Inflammatory macrophage (primary cell): Measurements from ENCODE around the gene NDUFAF5.

Experiments
- DNase-seq, 2 donors: peaks; one replicate each; pipeline ENCODE4 v3.0.0-alpha.2; 2020 to 2022

NDUFAF5 gene

GRCh38 chr20:13778827-13779226, 6.0 kb upstream of the NDUFAF5 start:
- no peak for DNase-seq

DNA sequence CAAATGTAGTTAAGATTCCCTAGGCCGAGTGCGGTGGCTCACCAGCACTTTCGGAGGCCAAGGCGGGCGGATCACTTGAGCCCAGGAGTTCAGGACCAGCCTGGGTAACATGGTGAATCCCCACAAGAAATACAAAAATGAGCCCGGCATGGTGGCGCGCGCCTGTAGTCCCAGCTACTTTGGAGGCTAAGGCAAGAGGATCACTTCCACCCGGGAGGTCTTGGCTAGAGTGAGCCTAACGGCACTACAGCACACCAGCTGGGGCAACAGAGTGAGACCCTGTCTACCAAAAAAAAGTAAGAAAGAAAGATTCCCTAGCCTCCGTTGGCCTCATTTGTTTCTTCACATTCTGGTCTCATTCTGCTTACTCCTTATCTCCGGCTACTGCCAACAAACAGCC, 1.3 kb upstream of the NDUFAF5 start:
- DNase-seq = no peak

GRCh38 chr20:13784271-13784892, 446 bp upstream of the NDUFAF5 start:
- DNase-seq = no peak

DNA sequence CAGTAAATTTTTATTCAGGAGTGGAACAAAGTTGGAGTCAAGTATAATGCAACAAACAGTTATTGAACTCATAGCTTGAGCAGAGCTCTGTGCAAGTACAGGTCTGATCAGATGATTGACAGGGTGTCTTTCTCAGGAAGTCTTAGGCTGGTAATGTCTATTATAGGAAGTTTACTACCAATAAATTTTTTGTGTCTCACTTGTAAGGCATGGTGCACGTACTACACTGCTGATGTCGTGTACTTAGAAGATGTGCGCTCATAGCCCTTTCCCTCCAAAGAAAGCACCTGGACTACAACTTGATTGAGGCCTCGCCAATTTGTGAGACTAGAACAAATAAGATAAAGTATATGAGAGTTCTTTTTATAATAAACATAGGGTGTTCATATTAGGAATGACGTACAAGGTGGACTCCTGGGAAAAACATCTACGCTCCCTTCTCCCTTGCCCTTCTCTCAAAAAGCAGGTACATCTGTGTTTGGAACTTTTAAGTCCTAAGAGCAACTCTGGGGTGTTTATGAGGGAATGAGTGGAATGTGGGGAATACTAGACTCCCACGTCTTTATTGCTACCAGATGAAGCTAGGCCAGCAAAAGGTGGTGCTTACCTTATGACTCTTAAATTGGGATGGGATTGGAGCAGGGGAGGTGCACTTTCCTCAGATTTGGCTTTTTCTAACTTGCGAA, 1.5 kb downstream of the NDUFAF5 start:
- no peak for DNase-seq

- DNase-seq = peak in 1 of 2 donors; percentile 29
Measured at GRCh38 chr20:13788167-13788834, 3.5 kb downstream of the NDUFAF5 start.

DNA sequence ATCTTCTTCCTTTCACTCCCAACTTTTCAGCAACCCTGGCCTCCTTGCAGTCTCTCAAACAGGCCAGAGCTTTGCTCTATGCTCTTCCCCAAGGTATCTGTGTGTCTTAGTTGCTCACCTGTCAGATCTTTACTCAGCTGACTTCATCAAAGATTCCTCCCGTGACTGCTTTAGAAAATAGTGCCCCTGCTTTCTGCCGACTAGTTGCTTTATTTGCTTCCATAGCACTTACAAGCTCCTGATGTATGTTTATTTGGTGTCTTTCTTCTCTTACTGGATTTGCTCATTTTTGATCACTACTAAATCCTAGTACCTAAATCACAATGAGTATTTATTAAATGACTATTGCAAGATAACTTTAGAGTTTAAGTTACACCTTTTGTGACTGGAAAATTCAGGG, 5.9 kb downstream of the NDUFAF5 start:
- DNase-seq = no peak

GRCh38 chr20:13791540-13792459, 7.0 kb downstream of the NDUFAF5 start:
- no peak for DNase-seq

GRCh38 chr20:13793001-13793400, 8.2 kb downstream of the NDUFAF5 start:
- DNase-seq = no peak

DNA sequence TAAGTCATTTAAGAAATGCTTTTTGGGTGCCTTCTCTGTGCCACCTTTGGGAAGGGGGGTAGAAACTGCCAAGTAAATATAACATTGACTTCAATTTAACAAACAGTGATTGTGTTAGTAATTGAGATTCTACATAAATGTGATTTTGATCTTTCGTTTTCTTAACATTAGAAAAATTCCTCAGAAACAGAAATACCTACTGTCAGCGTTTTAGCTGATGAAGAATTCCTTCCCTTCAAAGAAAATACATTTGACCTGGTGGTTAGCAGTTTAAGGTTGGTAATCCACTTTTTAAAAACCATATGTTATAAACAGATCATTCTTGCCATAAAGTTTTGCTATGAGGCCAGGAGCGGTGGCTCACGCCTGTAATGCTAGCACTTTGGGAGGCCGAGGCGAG, 9.8 kb downstream of the NDUFAF5 start:
- DNase-seq = no peak

DNA sequence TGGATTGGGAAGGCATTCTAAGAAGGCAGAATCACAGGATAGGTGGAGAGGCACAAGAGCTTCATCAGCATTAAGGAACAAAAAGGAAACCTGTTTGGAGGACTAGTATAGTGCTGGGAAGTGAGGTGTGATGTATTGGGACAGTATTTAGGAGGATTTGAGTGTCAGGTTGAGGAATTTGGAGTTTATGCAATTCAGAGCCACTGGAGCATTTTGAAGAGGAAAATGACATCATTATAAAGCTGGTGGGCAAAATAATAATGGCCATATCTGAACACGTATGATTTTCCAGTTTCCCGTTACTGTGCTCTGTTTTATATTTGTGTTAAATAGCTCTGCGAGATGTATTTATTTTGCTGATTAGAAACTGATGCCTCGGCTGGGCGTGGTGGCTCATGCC, 14.2 kb downstream of the NDUFAF5 start:
- no peak for DNase-seq

DNA sequence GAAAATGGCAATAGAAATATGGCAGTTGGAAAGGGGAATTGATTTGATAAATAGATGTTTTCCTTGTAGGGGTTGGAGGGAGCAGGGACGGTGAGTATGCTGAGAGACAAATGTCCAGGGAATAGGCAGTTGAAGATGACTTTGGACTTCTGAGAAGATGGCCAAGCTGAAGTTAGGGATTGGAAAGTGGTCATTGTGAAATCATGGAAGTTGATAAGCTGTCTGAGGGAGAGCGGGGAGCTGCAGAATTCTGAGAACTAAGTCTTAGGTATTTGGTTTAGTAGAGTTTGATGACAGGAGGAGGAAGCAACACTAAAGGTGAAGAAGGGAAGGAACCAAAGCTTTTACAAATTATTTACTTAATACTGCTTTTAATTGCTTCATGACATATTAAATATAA, 15.1 kb downstream of the NDUFAF5 start:
- no peak for DNase-seq

- no peak for DNase-seq
Measured at GRCh38 chr20:13800728-13801134, 15.9 kb downstream of the NDUFAF5 start.

GRCh38 chr20:13809373-13809772, 24.5 kb downstream of the NDUFAF5 start:
- DNase-seq = no peak

- DNase-seq = no peak
Measured at GRCh38 chr20:13809855-13810254, 25.0 kb downstream of the NDUFAF5 start.

DNA sequence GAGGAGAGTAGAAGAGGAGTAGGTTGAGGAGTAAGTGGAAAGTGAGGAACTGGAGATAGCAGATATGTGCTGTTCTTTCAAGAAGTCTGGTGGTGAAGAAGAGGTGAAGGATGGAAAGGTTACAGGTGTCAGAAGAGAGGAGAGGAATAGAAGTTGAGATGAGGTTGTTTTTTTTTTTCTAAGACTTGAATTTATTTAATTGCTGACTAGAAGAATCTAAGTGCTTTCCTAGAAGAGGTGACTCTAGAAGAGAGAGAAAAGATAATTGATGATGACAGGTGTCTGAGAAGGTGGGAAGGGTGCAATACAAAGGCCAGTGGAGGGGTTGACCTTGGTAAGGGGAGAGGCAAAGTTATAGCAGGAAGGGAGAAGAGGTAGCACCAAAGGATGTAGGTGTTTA, 25.6 kb downstream of the NDUFAF5 start:
- DNase-seq = no peak

- DNase-seq = no peak
Measured at GRCh38 chr20:13813910-13814309, 29.1 kb downstream of the NDUFAF5 start.

- no peak for DNase-seq
Measured at GRCh38 chr20:13814672-13815071, 29.8 kb downstream of the NDUFAF5 start.

DNA sequence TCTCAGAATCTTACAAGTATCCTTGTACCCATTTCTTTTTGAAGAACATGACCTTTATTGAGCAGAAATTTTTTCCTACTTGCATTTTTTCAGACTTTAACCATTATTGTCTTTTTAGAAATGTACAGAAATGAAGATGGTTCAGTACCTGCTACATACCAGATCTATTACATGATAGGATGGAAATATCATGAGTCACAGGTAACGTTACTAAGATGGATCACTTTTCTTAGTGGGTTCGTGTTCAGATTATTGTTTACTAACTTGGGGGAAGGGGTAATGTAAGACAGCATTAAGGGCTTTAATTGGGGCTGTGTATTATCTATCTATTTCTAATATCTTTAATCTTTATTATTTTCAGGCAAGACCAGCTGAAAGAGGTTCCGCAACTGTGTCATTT, 31.9 kb downstream of the NDUFAF5 start:
- no peak for DNase-seq

DNA sequence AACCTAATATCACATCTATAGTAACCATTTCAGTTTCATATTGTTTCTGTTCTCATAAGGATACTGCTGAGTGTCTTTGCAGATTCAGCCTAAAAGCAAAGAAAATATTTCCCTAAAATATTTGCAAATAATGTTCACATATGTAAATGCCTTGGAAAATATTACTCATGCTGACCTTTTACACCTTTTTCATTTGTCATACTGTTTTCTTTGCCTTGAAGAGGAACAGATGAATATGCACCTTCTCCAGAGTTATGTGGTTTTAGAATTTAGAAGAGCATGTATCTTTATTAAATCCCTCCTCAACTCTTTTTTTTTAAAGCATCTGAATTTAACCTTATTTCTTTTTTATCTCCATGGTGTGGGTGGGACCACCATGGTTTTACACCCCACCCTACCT, 32.5 kb downstream of the NDUFAF5 start:
- DNase-seq = no peak

DNA sequence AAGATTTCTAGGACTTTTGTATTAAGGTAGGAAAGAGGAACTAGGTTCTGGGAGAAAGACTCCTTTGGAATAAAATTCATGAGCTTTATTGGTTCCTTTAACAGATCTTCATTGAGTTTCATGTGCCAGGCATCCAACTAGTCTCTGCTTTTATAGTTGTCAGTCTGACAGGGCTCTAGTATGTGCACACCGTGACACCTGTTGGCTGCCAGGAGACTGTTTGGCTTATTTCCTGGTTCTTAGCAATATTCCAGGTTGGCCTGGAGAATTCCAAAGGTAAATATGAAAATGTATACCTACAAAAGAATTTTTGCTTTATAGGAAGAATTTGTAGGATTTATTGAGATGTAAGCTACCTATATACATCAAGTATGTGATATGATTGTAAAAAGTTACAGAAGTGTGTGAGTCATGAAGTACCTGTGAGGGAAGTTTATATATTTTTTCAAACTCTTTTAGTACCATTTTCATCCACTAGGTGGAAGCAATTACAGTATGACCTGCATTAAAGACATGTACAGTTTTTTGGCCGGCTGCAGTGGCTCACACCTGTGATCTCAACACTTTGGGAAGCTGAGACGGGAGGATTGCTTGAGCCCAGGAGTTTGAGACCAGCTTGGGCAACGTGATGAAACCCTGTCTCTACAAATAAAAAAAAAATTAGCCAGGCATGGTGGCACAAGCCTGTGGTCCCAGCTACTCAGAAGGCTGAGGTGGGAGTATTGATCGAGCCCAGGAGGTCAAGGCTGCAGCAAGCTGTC, 35.2 kb downstream of the NDUFAF5 start:
- DNase-seq = peak; percentile 7 to 61

DNA sequence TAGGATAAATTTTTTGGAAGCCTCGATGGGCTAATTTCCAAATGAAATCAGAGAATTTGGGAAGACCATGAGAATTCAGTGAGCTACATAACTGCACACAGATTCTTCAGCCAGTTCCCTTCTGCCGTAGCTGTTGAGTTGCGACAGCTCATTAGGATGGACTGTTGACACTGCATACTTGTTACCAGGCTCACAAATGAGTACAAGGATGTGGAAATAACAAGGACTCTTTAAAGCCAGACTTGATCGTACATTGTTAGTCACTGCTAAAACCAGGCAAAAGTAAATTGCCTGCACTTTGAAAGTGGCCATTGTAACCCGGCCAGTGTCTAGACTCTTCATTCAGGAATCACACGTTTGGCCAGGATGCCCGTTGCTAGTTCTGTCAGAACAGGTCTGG, 37.0 kb downstream of the NDUFAF5 start:
- DNase-seq = peak; percentile 6 to 19

GRCh38 chr20:13822459-13822858, 37.6 kb downstream of the NDUFAF5 start:
- no peak for DNase-seq
